ES-I3 (cell line): ENCODE measurements around the gene DTNB.

Source experiments
- H3K36me3 ChIP-seq: 2 replicates; pipeline ENCODE4 v1.6.1; 2013; ENCODE audit warnings: mild to moderate bottlenecking, low read length, control low read depth, moderate library complexity; ENCODE audit not compliant: insufficient read depth
- H3K4me1 ChIP-seq: 2 replicates; pipeline ENCODE4 v1.6.1; 2013; ENCODE audit warnings: mild to moderate bottlenecking, control low read depth, low read length; ENCODE audit not compliant: insufficient read depth
- H3K9ac ChIP-seq: 2 replicates; pipeline ENCODE4 v1.6.1; 2013; ENCODE audit warnings: low read depth, mild to moderate bottlenecking, low read length, moderate library complexity
- H3K9me3 ChIP-seq: 2 replicates; pipeline ENCODE4 v1.6.1; 2013; ENCODE audit warnings: mild to moderate bottlenecking, low read length, moderate library complexity; ENCODE audit not compliant: control insufficient read depth, insufficient read depth

Gene DTNB

GRCh38 chr2:25598332-25598731 is 75.0 kb downstream of the DTNB start:
- Histone ChIP-seq H3K4me1 (no peaks in the 10 kb centered on the region; the same call in 1 of the 2 replicates), H3K9me3 (no peaks in the 10 kb centered on the region), H3K36me3 (no peaks in the 10 kb centered on the region; the same call in 1 of the 2 replicates), H3K9ac (no peak overlapping the region)

GRCh38 chr2:25597881-25598280 is 75.5 kb downstream of the DTNB start:
- H3K4me1 ChIP-seq, result peaks cover 4% of the 10 kb centered on the region; the same call in 1 of the 2 replicates

GRCh38 chr2:25596516-25597244 is 76.7 kb downstream of the DTNB start:
- no peaks in the 10 kb centered on the region; the same call in 1 of the 2 replicates for H3K36me3 ChIP-seq
- no peak overlapping the region for H3K9ac ChIP-seq
- peaks cover 6% of the 10 kb centered on the region; the same call in 1 of the 2 replicates for H3K4me1 ChIP-seq
- H3K9me3 ChIP-seq, result no peaks in the 10 kb centered on the region

More at GRCh38 chr2:25597881-25598280, 75.5 kb downstream of the DTNB start:
- no peaks in the 10 kb centered on the region for H3K9me3 ChIP-seq
- H3K9ac ChIP-seq, result no peak overlapping the region
- H3K36me3 ChIP-seq, result no peaks in the 10 kb centered on the region; the same call in 1 of the 2 replicates

- Histone ChIP-seq H3K4me1 (peaks cover 6% of the 10 kb centered on the region; the same call in 1 of the 2 replicates), H3K36me3 (no peaks in the 10 kb centered on the region; the same call in 1 of the 2 replicates), H3K9me3 (no peaks in the 10 kb centered on the region), H3K9ac (no peak overlapping the region)
Measured at GRCh38 chr2:25595393-25595792, 78.0 kb downstream of the DTNB start.

GRCh38 chr2:25594991-25595390 is 78.4 kb downstream of the DTNB start:
- peaks cover 6% of the 10 kb centered on the region; the same call in 1 of the 2 replicates for H3K4me1 ChIP-seq
- H3K9ac ChIP-seq, result no peak overlapping the region
- H3K9me3 ChIP-seq, result no peaks in the 10 kb centered on the region
- H3K36me3 ChIP-seq, result no peaks in the 10 kb centered on the region; the same call in 1 of the 2 replicates

- Histone ChIP-seq H3K36me3 (no peaks in the 10 kb centered on the region), H3K9me3 (no peaks in the 10 kb centered on the region), H3K9ac (no peak overlapping the region), H3K4me1 (peaks cover 7% of the 10 kb centered on the region; the same call in 1 of the 2 replicates)
Measured at GRCh38 chr2:25592766-25593292, 80.5 kb downstream of the DTNB start.

GRCh38 chr2:25590921-25591505 is 82.4 kb downstream of the DTNB start:
- Histone ChIP-seq H3K4me1 (peaks cover 19% of the 10 kb centered on the region), H3K9me3 (no peaks in the 10 kb centered on the region), H3K36me3 (no peaks in the 10 kb centered on the region), H3K9ac (no peak overlapping the region)

- no peak overlapping the region for H3K9ac ChIP-seq
- peaks cover 19% of the 10 kb centered on the region for H3K4me1 ChIP-seq
- H3K36me3 ChIP-seq, result no peaks in the 10 kb centered on the region
- H3K9me3 ChIP-seq, result no peaks in the 10 kb centered on the region
Measured at GRCh38 chr2:25589676-25590205, 83.6 kb downstream of the DTNB start.

GRCh38 chr2:25588576-25588975 is 84.8 kb downstream of the DTNB start:
- Histone ChIP-seq H3K36me3 (no peaks in the 10 kb centered on the region), H3K4me1 (peaks cover 19% of the 10 kb centered on the region), H3K9me3 (no peaks in the 10 kb centered on the region), H3K9ac (no peak overlapping the region)

- H3K9me3 ChIP-seq, result no peaks in the 10 kb centered on the region
- H3K36me3 ChIP-seq, result no peaks in the 10 kb centered on the region
- no peak overlapping the region for H3K9ac ChIP-seq
- peaks cover 13% of the 10 kb centered on the region for H3K4me1 ChIP-seq
Measured at GRCh38 chr2:25587361-25587760, 86.0 kb downstream of the DTNB start.

- Histone ChIP-seq H3K4me1 (peaks cover 13% of the 10 kb centered on the region), H3K36me3 (no peaks in the 10 kb centered on the region), H3K9me3 (no peaks in the 10 kb centered on the region), H3K9ac (no peak overlapping the region)
Measured at GRCh38 chr2:25586726-25587144, 86.6 kb downstream of the DTNB start.

GRCh38 chr2:25585189-25585588 is 88.2 kb downstream of the DTNB start:
- no peaks in the 10 kb centered on the region for H3K36me3 ChIP-seq
- no peak overlapping the region for H3K9ac ChIP-seq
- H3K9me3 ChIP-seq, result no peaks in the 10 kb centered on the region
- peaks cover 13% of the 10 kb centered on the region for H3K4me1 ChIP-seq

- peaks cover 6% of the 10 kb centered on the region for H3K4me1 ChIP-seq
Measured at GRCh38 chr2:25582077-25582830, 91.1 kb downstream of the DTNB start.

GRCh38 chr2:25576596-25576995 is 96.8 kb downstream of the DTNB start:
- H3K4me1 ChIP-seq, result no peaks in the 10 kb centered on the region
- H3K36me3 ChIP-seq, result peaks cover 6% of the 10 kb centered on the region; the same call in 1 of the 2 replicates
- no peak overlapping the region for H3K9ac ChIP-seq
- H3K9me3 ChIP-seq, result no peaks in the 10 kb centered on the region

More at GRCh38 chr2:25582077-25582830, 91.1 kb downstream of the DTNB start:
- no peak overlapping the region for H3K9ac ChIP-seq
- H3K9me3 ChIP-seq, result no peaks in the 10 kb centered on the region
- no peaks in the 10 kb centered on the region for H3K36me3 ChIP-seq
